LNCaP clone FGC (cell line): ENCODE data around the gene IL17RC.
A peak's percentile ranks its signal among the peaks of the same experiment; 100 is the strongest.

ENCODE experiments used
- DNase-seq: peaks from one replicate; pipeline ENCODE4 v3.0.0-alpha.2; 2011; ENCODE audit warnings: low read depth
- H3K4me3 ChIP-seq: 2 replicates; pipeline ENCODE4 v1.5.1; 2011; ENCODE audit warnings: mild to moderate bottlenecking, low read depth, low read length, control low read depth
- CTCF ChIP-seq: IDR thresholded peaks from 2 replicates; pipeline ENCODE4 v1.5.1; 2012; ENCODE audit warnings: mild to moderate bottlenecking; ENCODE audit not compliant: control insufficient read depth, insufficient read depth; ENCODE audit errors: extremely low read depth

Gene IL17RC

GRCh38 chr3:9940746-9941145 lies 23.8 kb downstream of the IL17RC start:
- H3K4me3 ChIP-seq, result no peak overlapping the region
- TF ChIP-seq CTCF, result no peak
- DNase-seq, result no peak

GRCh38 chr3:9942164-9942563 lies 25.3 kb downstream of the IL17RC start:
- no peak for TF ChIP-seq CTCF
- no peak for DNase-seq
- no peak overlapping the region for H3K4me3 ChIP-seq

GRCh38 chr3:9942934-9943690 lies 26.2 kb downstream of the IL17RC start:
- TF ChIP-seq CTCF, result no peak
- no peak for DNase-seq
- H3K4me3 ChIP-seq, result no peak overlapping the region

GRCh38 chr3:9944271-9944670 lies 27.4 kb downstream of the IL17RC start:
- TF ChIP-seq CTCF, result no peak
- no peak for DNase-seq
- no peak overlapping the region for H3K4me3 ChIP-seq

GRCh38 chr3:9945358-9945757 lies 28.5 kb downstream of the IL17RC start:
- TF ChIP-seq CTCF, result no peak
- peak overlapping the region; percentile 67 for H3K4me3 ChIP-seq
- DNase-seq, result no peak

GRCh38 chr3:9946112-9947024 lies 29.5 kb downstream of the IL17RC start:
- H3K4me3 ChIP-seq, result peak overlapping the region; percentile 67
- TF ChIP-seq CTCF, result peak; percentile 88
- peak; percentile 66 for DNase-seq
